Measurements from ENCODE around the gene SGPP1.

GRCh38 chr14:63735720-63736119, 7.9 kb upstream of the SGPP1 start:
- TF ChIP-seq CTCF (IDR thresholded peaks at IDR 0.05 in 2 of 3, conservative IDR thresholded peaks at IDR 0.05 in 1 of 3; ENCODE audit: control insufficient read depth in 2 of 3, extremely low read depth in 1 of 3, insufficient read depth in 1 of 3, low read depth in 3 of 3, low read length in 3 of 3) (no peak), RFX5 (IDR thresholded peaks at IDR 0.05; ENCODE audit: low read depth, low read length) (no peak), GABPA (IDR thresholded peaks at IDR 0.05; ENCODE audit: low read depth) (no peak), SIN3A (IDR thresholded peaks at IDR 0.05; ENCODE audit: low read depth, low read length) (no peak), POLR2A (IDR thresholded peaks at IDR 0.05; ENCODE audit: low read depth, low read length) (no peak), NR2C2 (IDR thresholded peaks at IDR 0.05; ENCODE audit: borderline replicate concordance, control insufficient read depth, insufficient read length, low read depth) (no peak)
